ENCODE results near the gene SP4.
"Not testable (repeated sequence)": the region's sequence is repeated elsewhere in the genome, so short reads cannot be mapped to it uniquely, and the experiment has no call there.

SP4 gene

DNA sequence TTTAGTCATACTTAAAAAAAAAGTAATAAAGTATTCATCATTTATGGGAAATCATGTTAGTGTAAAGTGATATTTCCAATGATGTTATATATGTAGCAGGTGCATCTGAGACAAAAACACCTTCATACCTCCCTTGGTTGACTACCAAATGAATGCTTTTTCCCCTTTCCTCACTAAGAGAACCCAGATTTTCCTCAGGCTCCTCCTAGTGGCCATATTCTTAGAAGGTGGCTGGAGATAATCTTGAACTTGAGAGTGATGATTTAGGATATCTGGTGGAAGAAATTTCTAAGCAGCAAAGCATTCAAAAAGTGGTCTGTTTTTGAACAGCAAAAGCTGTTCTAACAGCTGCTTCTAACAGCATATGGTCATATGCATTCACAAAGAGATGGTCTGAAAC, 98.1 kb downstream of the SP4 start:
- DNase-seq (ENCODE audit: low spot score) = no peak

DNA sequence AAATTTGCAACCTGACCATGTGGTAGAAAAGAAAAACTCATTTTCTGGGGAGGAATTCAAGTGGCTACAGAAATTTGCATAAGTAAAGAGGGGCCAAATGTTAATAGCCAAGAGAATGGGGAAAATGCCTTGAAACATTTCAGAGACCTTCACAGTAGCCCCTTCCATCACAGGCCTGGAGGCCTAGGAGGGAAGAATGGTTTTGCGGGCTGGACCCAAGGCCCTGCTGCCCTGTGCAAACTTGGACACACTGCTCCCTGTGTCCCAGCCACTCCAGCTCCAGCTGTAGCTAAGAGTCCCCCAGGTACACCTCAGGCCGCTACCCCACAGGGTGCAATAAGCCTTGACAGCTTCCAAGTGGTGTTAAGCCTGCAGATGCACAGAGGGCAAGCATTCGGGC, 98.6 kb downstream of the SP4 start:
- DNase-seq (ENCODE audit: low spot score) = no peak

DNA sequence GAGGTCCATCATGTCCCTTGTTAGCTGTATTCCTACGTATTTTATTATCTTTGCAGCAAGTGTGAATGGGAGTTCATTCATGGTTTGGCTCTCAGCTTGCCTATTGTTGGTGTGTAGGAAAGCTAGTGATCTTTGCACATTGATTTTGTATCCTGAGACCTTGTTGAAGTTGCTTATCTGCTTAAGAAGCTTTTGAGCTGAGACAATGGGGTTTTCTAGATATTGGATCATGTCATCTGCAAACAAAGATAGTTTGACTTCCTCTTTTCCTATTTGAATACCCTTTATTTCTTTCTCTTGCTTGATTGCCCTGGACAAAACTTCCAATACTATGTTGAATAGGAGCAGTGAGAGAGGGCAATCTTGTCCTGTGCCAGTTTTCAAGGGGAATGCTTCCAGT, 104.6 kb downstream of the SP4 start:
- not testable (repeated sequence) for DNase-seq (ENCODE audit: low spot score)

GRCh38 chr7:21533646-21534045, 105.8 kb downstream of the SP4 start:
- not testable (repeated sequence) for DNase-seq (ENCODE audit: low spot score)

DNA sequence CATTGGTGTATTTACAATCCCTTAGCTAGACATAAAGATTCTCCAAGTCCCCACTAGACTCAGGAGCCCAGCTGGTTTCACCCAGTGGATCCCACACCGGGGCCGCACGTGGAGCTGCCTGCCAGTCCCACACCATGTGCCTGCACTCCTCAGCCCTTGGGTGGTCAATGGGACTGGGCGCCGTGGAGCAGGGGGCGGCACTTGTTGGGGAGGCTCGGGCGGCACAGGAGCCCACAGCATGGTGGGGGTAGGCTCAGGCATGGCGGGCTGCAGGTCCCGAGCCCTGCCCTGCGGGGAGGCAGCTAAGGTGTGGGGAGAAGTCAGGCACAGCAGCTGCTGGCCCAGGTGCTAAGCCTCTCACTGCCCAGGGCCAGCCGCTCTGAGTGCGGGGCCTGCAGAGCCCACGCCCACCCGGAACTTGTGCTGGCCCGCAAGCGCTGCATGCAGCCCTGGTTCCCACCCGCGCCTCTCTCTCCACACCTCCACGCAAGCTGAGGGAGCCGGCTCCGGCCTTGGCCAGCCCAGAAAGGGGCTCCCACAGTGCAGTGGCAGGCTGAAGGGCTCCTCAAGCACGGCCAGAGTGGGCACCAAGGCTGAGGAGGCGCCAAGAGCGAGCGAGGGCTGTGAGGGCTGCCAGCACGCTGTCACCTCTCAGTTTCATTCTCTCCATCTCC, 108.7 kb downstream of the SP4 start:
- DNase-seq (ENCODE audit: low spot score) = not testable (repeated sequence)

GRCh38 chr7:21538936-21539495, 111.1 kb downstream of the SP4 start:
- DNase-seq (ENCODE audit: low spot score) = no peak

GRCh38 chr7:21542891-21543527, 115.1 kb downstream of the SP4 start, which contains the start of gene DNAH11:
TSS of gene DNAH11 (plus strand) at chr7:21543039. CDS start at chr7:21543246, 207 bp downstream.
- DNase-seq (ENCODE audit: low spot score) = peak; percentile 47

DNA sequence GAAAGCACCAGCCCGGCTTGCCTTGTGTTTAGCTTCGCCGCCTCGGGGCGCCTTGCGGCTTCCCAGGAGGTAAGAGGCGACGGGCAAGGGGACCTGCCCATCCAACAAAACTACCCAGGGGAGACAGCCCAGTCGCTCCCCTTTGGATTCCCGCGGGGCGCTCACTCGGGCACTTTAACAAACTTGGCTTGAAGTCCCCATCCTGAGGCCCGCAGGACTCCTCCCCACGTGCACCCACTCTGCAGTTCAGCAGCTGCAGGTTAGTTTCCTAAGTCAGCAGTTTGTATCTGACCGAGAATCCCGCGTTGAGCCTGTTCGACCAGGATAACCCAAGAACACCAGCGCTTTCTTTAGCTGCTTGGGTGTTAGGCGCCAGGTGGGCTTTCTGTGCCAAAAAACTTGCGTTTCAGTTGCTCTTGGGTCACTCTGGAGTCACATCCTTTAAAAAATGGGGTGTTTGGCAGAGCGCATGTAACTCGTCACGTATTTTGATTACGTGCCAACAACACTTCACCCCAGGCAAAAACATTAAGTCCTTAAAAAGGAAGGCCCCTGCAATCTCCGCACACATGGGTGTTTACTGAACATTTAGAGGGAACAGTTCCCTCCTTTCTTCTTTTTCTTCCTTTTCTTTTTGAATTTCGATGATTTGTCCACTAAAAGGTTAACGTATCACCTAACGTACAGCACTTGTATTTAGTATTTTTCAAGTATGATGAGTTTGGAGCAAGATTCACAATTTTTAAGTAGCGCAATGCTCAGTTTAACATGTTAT, 115.8 kb downstream of the SP4 start:
- DNase-seq (ENCODE audit: low spot score) = no peak

GRCh38 chr7:21544303-21544656, 116.4 kb downstream of the SP4 start:
- no peak for DNase-seq (ENCODE audit: low spot score)

DNA sequence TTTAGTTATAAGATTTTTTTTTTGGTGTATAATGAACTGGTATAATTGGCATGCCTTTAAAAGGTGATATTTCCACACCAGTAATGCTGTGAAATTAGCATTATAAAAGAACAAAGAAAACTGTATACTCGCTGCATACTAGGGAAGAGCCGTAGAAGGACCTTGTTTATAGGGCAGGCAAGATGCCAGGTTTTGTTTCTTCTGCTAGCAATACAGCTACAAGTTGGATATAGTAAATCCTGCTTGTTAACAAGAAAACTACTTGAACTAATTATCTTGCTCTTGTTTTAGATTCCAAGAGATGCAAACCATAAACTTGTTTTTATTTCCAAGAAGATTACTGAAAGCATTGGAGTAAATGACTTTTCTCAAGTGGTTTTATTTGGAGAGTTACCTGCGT, 116.8 kb downstream of the SP4 start:
- no peak for DNase-seq (ENCODE audit: low spot score)

DNA sequence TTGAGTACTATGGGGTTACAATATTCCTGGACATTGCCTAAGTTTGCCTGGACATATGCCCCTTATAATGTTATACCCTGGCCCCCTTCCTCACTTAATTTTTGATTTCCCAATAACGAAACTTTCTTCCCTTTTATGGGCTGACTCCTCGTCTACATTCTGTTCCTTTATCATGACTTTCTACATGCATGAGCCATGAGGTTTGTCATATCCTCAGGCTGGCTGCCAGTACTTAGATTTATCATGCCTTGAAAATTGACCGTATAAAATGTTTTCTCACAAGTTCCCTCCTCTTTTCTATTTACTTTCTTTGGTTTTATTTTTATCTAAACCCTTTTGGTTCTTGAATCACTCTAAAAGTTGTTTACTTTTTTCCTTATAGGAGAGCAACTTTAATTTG, 119.6 kb downstream of the SP4 start:
- DNase-seq (ENCODE audit: low spot score) = no peak

DNA sequence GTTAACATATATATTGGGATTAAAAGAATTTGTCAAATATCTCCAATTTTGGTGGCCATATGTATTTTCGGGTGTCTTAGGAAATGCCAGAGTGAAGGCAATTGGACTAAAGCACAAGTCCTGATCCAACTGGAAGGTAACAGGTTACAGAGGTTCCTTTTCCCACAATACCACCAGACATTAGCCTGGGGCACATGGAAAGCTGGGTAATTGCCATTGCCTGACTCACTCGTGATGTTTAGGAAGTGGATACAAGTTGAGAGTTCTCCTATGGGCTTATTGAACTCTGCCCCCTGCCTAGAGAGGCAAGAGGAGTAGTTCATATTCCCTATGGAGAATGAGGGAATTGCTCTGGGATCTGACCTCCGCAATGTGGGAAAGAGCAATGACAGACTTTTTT, 120.6 kb downstream of the SP4 start:
- DNase-seq (ENCODE audit: low spot score) = no peak

- no peak for DNase-seq (ENCODE audit: low spot score)
These were observed 122.2 kb downstream of the SP4 start for GRCh38 chr7:21550076-21550475.

DNA sequence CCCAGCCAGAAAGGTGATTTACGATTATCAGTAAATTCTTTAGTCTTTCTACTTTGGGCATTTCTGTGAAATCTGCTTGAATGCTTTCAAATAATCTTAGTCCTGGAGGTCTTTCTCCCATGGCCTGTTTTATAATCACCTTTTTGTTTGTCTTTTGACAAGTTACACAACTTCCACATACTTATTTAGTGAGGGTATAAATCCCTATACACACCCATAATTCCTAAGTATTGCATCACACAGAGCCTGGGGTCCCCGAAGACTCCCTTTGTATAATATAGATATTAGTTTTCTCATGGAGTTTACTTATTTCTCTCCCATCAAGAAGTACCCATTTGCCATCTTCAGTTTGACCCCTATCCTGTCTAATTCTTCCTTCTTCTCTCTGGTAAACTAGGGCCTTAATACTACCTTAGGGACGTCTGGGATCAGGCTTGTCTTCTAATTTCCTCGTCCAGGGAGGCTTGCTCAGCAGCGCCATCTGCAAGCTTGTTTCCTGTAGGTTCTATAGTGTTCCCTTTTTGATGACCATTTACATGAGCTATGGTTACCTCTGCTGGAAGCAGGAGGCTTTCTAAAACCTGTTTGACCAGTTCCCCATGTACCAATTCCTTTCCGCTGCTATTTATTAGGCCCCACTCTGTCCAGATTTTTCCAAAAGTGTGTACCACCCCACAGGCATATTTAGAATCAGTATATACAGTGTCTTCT, 123.1 kb downstream of the SP4 start:
- no peak for DNase-seq (ENCODE audit: low spot score)

DNA sequence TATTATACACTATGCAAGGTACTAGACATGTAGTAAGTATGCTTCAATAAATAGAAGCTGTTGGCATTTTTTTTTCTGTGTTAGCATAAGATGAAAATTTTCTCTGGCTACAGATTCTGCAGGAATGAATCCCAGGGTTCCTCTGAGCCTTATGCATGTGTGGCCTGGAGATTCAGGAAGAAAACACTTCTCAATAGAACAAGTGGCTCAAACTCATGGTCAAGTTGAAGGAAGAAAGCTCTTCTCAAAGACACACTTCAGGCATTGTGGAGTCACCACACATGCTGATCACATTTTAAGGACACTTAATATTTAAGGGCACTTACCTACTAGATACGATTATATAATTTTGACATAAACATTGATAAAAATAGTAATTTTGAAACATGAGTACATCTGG, 134.5 kb downstream of the SP4 start:
- DNase-seq (ENCODE audit: low spot score) = no peak
